Amniotic epithelial cell (primary cell): ENCODE measurements around the gene GLE1.
A peak's percentile ranks its signal among the peaks of the same experiment; 100 is the strongest.

ENCODE experiments used
- DNase-seq: peaks from one replicate; pipeline ENCODE4 v3.0.0-alpha.2; 2010; ENCODE audit warnings: low read depth

Gene GLE1

GRCh38 chr9:128504485-128505413 lies at the start of gene GLE1:
GLE1 (plus strand) TSS chr9:128504719; CDS start chr9:128504806, 87 bp downstream.
- peak; percentile 73 for DNase-seq

GRCh38 chr9:128454991-128455390 lies 49.5 kb upstream of the GLE1 start:
- no peak for DNase-seq

DNA sequence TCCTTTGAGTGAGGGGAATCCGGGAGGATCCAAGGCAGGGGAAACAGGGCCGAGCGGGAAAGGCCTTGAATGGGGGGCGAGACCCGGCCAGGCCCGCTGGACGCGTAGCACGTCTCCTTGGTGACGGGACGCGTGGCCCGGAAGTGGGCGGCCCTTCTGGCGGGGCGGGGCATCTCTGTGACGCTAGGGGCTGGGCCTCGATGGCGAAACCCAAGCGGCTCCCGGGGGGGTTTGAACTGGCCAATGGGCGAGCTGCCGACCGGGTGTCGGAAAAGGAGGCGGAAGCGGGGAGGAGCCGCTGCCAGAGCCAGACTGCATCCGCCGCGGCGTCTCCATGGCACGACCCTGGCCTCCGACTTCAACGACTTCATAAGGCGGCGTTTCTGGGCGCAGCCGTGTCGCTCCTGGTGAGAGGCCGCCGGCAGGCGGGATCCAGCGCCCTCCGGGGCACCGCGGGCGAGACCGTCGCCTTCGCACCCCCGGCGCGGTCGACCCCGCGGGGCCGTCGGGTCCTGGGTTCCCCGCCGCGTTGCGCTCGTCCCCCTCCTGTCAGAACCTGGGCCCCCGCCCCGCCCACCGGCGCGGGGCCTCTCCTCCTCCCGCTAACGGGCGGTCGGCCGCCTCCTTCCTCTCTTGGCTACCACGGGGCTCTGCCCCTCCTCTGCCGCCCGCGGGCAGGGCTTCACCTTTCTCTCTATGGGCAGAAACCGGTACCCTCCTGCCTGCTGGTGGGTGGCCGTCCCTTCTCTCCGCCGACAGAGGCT lies 48.5 kb upstream of the GLE1 start, which contains the start of gene ODF2:
Gene ODF2, plus strand, starts transcription at position 158 of the 764 bp plus-strand sequence. Its CDS starts 86 bp downstream, at position 244.
- DNase-seq, result peak; percentile 88

- DNase-seq, result peak; percentile 66
Measured at GRCh38 chr9:128456613-128457061, 47.9 kb upstream of the GLE1 start.

DNA sequence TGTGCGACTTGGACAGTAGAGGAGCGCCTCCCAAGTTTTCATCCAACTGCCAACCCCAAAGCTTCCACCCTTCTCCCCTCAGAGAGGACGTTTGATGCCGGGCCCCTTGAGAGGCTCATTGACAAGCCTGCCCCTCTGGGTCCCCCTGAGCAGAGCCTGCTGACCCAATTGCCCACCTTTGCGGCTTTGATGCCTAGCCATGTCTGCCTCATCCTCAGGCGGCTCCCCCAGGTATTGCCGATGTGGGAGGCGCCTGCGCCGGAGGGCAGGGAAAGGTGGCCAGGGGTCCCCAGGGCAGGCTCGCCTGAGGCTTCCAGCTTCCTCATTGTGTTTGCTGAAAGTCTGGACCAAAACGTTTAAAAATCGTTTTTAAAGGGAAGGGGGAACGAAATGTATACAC lies 47.3 kb upstream of the GLE1 start:
- DNase-seq, result no peak

DNA sequence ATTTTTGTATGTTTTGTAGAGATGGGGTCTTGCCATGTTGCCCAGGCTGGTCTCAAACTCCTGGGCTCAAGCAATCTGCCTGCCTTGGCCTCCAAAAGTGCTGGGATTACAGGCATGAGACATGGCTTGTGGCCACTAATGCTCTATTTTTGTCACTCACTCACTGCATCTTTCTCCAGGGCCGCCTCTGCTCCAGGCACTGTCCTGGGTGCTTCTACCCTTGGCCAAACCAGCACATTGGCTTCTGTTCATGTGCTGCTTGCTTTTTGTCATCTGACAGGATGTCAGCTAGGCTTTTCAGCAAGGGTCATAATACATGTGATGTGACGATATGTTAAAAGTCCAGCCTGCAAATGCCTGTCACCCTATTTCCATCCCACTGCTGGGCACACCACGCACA lies 45.5 kb upstream of the GLE1 start:
- DNase-seq, result no peak

DNA sequence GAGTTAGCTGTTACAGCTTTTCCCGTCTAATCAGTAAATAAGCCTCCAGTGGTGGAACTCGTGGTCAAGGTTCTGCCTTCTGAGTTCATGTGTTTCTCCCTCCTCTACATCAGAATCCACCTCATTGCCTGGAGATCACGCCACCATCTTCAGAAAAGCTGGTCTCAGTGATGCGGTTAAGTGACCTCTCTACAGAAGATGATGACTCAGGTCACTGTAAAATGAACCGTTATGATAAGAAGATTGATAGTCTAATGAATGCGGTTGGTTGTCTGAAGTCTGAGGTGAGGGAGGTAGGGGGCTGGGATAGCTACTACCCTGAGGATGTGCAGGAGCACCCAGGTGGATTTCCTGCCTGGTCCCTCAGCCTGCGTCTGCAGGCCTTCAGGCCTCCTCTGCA lies 35.4 kb upstream of the GLE1 start:
- no peak for DNase-seq

DNA sequence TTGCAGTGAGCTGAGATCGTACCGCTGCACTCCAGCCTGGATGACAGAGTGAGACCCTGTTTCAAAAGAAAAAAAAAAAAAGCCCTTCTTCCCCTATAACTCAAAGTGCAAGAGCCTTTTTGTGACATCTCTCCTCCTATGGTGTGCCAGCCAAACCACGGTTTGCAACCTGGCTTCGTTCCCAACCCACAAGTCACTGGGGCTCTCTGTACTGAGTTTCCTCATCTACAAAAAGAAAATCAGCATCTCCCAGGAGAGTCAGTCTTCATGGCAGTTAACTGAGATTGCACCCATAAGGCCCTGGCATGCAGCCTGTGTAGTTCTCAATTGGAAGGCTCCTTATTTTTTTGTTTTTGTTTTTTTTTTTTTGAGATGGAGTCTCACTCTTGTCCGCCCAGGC lies 34.0 kb upstream of the GLE1 start:
- peak; percentile 83 for DNase-seq

DNA sequence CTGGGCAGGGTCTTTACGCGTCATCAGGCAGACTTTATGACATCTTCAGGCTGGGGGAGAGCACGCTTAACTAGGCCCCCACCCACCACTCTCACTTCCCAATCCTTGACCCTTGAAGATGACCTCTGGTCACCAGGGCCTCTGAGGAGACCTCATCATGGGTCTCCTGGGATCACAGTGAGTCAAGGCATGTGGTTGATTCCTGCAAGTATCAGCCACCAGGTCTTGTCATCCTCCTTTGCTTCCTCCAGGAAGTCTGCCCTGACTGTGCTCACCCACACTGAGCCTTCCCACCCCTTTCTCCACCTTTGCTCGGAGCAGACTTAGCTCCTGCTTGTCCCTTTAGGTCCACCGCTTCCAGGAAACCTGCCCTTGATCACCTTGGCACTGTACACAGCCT lies 31.4 kb upstream of the GLE1 start:
- no peak for DNase-seq

GRCh38 chr9:128475867-128476266 lies 28.7 kb upstream of the GLE1 start:
- DNase-seq, result no peak

DNA sequence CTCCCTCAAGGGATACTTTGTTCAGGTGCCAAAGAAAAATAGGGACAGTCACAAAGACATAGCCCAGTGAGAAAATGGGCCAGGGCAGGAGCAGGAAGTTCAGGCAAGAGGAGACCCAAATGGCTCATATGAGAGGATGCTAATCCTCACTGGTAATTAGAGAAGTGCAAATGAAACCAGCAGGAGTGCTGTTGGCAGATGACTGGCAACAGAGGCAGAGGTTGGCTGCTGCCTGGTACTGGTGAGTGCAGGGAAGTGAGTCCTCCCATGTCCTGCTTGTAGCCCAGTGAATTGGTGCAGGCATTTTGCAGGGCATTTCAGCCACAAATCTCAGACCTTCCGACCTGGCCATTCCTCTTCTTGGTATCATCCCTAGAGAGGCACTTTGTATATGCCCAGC lies 25.3 kb upstream of the GLE1 start:
- no peak for DNase-seq

- DNase-seq, result no peak
Measured at GRCh38 chr9:128481561-128481960, 23.0 kb upstream of the GLE1 start.

- DNase-seq, result no peak
Measured at GRCh38 chr9:128482186-128482585, 22.3 kb upstream of the GLE1 start.

GRCh38 chr9:128484686-128485413 lies 19.7 kb upstream of the GLE1 start:
- DNase-seq, result no peak

DNA sequence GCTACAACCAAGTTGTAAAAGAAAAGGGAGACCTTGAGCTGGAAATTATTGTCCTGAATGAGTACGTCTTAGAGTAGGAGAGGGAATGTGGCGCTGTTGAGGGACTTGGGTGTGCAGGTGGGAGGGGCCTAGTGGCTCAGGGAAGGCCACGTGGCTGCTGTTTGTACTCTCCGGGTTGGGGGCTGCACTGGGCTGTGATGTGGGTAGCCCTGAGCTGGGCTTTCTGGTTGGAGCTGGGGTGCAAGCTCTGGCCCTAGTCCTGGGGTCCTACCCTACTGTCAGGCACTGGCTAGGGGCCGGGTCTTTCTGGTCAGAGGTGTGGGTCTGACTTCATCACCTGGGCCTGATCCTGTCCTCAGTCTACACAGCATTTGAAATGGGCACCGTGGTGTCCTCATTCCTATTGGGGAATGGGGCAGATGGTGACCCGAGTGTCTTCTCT lies 19.1 kb upstream of the GLE1 start:
- no peak for DNase-seq

DNA sequence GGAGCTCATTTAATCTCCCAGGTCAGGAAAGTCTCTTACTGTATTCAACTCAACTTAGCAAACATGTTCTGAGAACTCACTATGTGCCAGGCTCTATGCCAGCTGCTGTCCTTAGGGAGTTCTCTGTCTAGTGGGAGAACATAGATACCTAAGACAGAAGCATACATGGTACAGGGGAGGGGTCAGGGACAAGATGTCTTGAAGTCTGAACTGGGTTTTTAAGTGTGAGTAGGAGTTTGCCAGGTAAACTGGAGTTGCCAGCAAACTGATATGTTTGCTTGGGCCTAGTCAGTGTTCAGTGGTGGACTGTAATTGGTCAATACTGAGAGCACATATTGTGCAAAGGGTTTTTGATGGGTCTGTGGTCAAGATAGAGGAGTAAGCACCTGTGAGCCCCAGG lies 18.3 kb upstream of the GLE1 start:
- DNase-seq, result no peak

DNA sequence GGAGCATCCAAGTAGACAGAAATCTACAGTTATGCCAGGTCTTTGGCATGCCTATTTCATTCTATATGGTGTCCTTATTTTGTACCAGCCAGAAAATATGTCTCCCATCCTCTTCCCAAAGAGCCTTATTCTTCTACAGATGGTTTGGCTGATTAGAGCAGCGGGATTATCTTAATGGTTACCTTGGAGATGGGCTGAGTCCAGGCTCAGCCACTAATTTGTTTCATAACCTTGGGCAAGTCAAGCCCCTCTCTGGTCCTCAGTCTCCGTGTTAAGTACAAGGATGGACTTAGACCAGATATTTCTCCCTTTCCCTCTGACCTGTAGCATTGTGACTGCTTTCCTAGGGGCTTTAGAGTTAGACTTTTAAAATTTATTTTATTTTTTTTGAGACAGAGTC lies 11.1 kb upstream of the GLE1 start:
- DNase-seq, result no peak

- DNase-seq, result no peak
Measured at GRCh38 chr9:128494108-128494745, 10.3 kb upstream of the GLE1 start.

DNA sequence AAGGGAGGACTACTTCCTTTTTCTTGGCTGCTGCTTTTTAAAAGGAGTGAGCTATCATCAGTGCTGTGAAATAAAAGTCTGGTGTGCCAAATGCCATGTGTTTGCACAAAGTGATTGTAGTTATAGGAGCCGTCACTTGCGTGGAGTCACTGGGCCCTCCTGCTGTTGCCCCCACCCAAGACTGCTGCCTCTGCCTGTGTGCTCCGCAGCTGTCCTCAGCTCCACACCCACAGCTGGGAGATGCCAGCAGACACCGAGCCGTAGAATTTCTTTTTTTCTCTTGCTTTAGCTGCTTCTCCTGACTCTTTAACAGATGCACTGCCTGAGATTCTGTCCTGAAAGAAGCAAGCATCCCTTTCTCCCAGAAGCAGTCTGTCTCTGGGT lies 9.8 kb upstream of the GLE1 start:
- DNase-seq, result no peak

DNA sequence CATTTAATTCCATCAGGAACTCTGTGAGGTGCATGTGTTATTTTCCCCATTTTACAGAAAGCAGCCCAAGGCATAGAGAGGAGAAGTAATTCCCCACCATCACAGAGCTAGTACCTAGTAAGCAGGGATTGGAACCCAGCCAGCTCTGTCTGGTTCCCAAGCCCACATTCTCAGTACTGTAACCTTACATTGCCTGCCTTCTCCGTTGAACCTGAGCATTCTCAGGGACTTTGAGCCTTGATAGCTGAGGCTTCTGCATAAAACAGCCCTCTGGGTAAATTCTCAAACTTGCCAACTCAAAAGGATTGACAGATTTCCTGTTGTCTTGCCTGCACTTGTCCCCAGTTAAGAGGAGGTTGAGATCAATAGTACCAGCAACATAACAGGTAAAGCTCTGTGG lies 9.2 kb upstream of the GLE1 start:
- DNase-seq, result no peak

- no peak for DNase-seq
Measured at GRCh38 chr9:128495804-128496417, 8.6 kb upstream of the GLE1 start.
